HCT116 (cell line): ENCODE results near the gene HAPLN3. TPM values are rescaled to one million over a fixed set of nuclear protein-coding genes. Genes with fewer than 3 reads are reported as not detected.

Source experiments
- ATAC-seq: fragments of 200-7000 bp; cut with Tn5 transposase; 2 replicates; pipeline ENCODE4 v1.9.1; 2020; ENCODE audit warnings: mild to moderate bottlenecking, moderate library complexity
- BruUV-seq: library from RNA; stranded (reverse); fragments of 400-500 nt; replicated peaks from 2 replicates; lab custom pipeline; 2021; lab: Mats Ljungman, UMichigan
- CTCF ChIA-PET: fragments of 300-600 bp; sonication (Branson Sonifier 250); formaldehyde crosslinking; loops from one replicate; lab custom pipeline; 2021; ENCODE audit warnings: antibody characterized with exemption; lab: Charles Lee
- POLR2A ChIA-PET: fragments of 300-600, 350-600 bp; sonication (Branson Sonifier 250); formaldehyde crosslinking; loops from one replicate; lab custom pipeline; 2021; ENCODE audit warnings: antibody characterized with exemption; lab: Charles Lee
- RAD21 ChIA-PET, 2 experiments: fragments of 300-600 bp; sonication (Branson Sonifier 250); formaldehyde crosslinking; loops; one replicate each; lab custom pipeline; 2023; ENCODE audit warnings: low total read pairs in 2 of 2; ENCODE audit not compliant: uncharacterized antibody in 2 of 2, unreplicated experiment in 2 of 2, low non-redundant PET in 1 of 2; lab: Charles Lee
- DNase-seq: peaks from one replicate; pipeline ENCODE4 v3.0.0-alpha.2; 2010; ENCODE audit warnings: low read depth, low spot score
- H2AFZ ChIP-seq: fragments of 200-600 bp; shearing (Covaris generic), sonication (generic); 2 replicates; pipeline ENCODE4 v1.6.1; 2017; ENCODE audit warnings: low read depth, mixed run types, mixed read lengths, antibody characterized with exemption, low read length; ENCODE audit not compliant: poor library complexity, severe bottlenecking
- H3K27ac ChIP-seq: 2 replicates; pipeline ENCODE4 v1.5.1; 2012; ENCODE audit warnings: low read depth, low read length
- H3K27me3 ChIP-seq: fragments of 200-600 bp; sonication (generic); 2 replicates; pipeline ENCODE4 v1.6.1; 2016; ENCODE audit warnings: mixed run types, low read length, mixed read lengths; ENCODE audit not compliant: insufficient read depth
- H3K36me3 ChIP-seq, 2 experiments: fragments of 200-500 bp in 1 of 2; fragments of 200-600 bp in 1 of 2; sonication (Bioruptor generic) in 1 of 2; sonication (generic) in 1 of 2; 2 replicates each; pipeline versions ENCODE4 v1.5.1 to v1.6.1; 2014 to 2016; ENCODE audit warnings: low read length in 2 of 2, inconsistent platforms in 1 of 2, mixed read lengths in 1 of 2, mixed run types in 1 of 2; ENCODE audit not compliant: insufficient read depth in 2 of 2, control insufficient read depth in 1 of 2
- H3K4me1 ChIP-seq, 2 experiments: fragments of 200-600 bp in 1 of 2; sonication (generic) in 1 of 2; 2 replicates each; pipeline versions ENCODE4 v1.5.1 to v1.6.1; 2012 to 2017; ENCODE audit warnings: low read length in 2 of 2, inconsistent platforms in 1 of 2, mild to moderate bottlenecking in 1 of 2, mixed read lengths in 1 of 2, mixed run types in 1 of 2, moderate library complexity in 1 of 2; ENCODE audit not compliant: insufficient read depth in 2 of 2, control insufficient read depth in 1 of 2
- H3K4me2 ChIP-seq: fragments of 200-600 bp; sonication (generic); 2 replicates; pipeline ENCODE4 v1.6.1; 2017; ENCODE audit warnings: mixed run types, low read length, mixed read lengths
- H3K4me3 ChIP-seq, 2 experiments: fragments of 200-600 bp in 1 of 2; sonication (generic) in 1 of 2; replicated peaks in 1 of 2; 2 replicates each; pipeline ENCODE4 v1.5.1; 2011 to 2016; ENCODE audit warnings: low read length in 2 of 2, control low read depth in 1 of 2, low read depth in 1 of 2, mild to moderate bottlenecking in 1 of 2, mixed read lengths in 1 of 2, mixed run types in 1 of 2
- H3K79me2 ChIP-seq: fragments of 200-600 bp; sonication (generic); 2 replicates; pipeline ENCODE4 v1.6.1; 2017; ENCODE audit warnings: mild to moderate bottlenecking, mixed run types, low read length, moderate library complexity, mixed read lengths; ENCODE audit not compliant: insufficient read depth
- H3K9ac ChIP-seq: fragments of 200-600 bp; sonication (generic); 2 replicates; pipeline ENCODE4 v1.6.1; 2016; ENCODE audit warnings: low read length, mixed read lengths
- H3K9me2 ChIP-seq: fragments of 200-600 bp; sonication (generic), shearing (Covaris generic); 2 replicates; pipeline ENCODE4 v1.6.1; 2017; ENCODE audit warnings: mixed run types, mild to moderate bottlenecking, moderate library complexity; ENCODE audit not compliant: insufficient read depth
- H3K9me3 ChIP-seq, 2 experiments: fragments of 200-500 bp in 1 of 2; fragments of 200-600 bp in 1 of 2; sonication (Bioruptor generic) in 1 of 2; sonication (generic) in 1 of 2; 2 replicates each; pipeline ENCODE4 v1.6.1; 2014 to 2017; ENCODE audit warnings: low read length in 2 of 2, mixed read lengths in 2 of 2, inconsistent platforms in 1 of 2, low read depth in 1 of 2, mild to moderate bottlenecking in 1 of 2, mixed run types in 1 of 2, moderate library complexity in 1 of 2; ENCODE audit not compliant: control insufficient read depth in 1 of 2, insufficient read depth in 1 of 2
- H4K20me1 ChIP-seq: fragments of 200-600 bp; sonication (generic), shearing (Covaris generic); 2 replicates; pipeline ENCODE4 v1.6.1; 2017; ENCODE audit warnings: mixed run types, mild to moderate bottlenecking, moderate library complexity; ENCODE audit not compliant: insufficient read depth
- CBX3 ChIP-seq: IDR thresholded peaks from 2 replicates; pipeline ENCODE4 v1.6.1; 2012; ENCODE audit warnings: low read depth
- CEBPB ChIP-seq: IDR thresholded peaks from 2 replicates; pipeline ENCODE4 v1.6.1; 2012; ENCODE audit warnings: low read depth
- ELF1 ChIP-seq: IDR thresholded peaks from 2 replicates; pipeline ENCODE4 v1.6.1; 2012; ENCODE audit warnings: low read depth, borderline replicate concordance
- EZH2 ChIP-seq: fragments of 200-600 bp; sonication (generic); IDR thresholded peaks from 2 replicates; pipeline ENCODE4 v1.6.1; 2017; ENCODE audit warnings: antibody characterized with exemption, mixed run types
- FOSL1 ChIP-seq: IDR thresholded peaks from 2 replicates; pipeline ENCODE4 v1.6.1; 2012; ENCODE audit warnings: low read depth
- POLR2A ChIP-seq: IDR thresholded peaks from 2 replicates; pipeline ENCODE4 v1.7.0; 2011; ENCODE audit warnings: borderline replicate concordance; ENCODE audit not compliant: insufficient read depth, insufficient read length; ENCODE audit errors: extremely low read depth
- POLR2AphosphoS5 ChIP-seq: IDR thresholded peaks from 2 replicates; pipeline ENCODE4 v1.6.1; 2011; ENCODE audit warnings: mild to moderate bottlenecking, low read depth, low read length, moderate library complexity
- RAD21 ChIP-seq: IDR thresholded peaks from 2 replicates; pipeline ENCODE4 v1.6.1; 2012; ENCODE audit warnings: low read depth, mild to moderate bottlenecking
- REST ChIP-seq: IDR thresholded peaks from 2 replicates; pipeline ENCODE4 v1.6.1; 2012; ENCODE audit warnings: low read depth
- SIN3A ChIP-seq: IDR thresholded peaks from 2 replicates; pipeline ENCODE4 v1.6.1; 2012; ENCODE audit warnings: low read depth
- TCF7L2 ChIP-seq: IDR thresholded peaks from 2 replicates; pipeline ENCODE4 v1.7.0; 2011; ENCODE audit warnings: borderline replicate concordance, inconsistent platforms; ENCODE audit not compliant: insufficient read depth, insufficient read length; ENCODE audit errors: extremely low read depth
- ZFX ChIP-seq: fragments of 450-650 bp; IDR thresholded peaks from 2 replicates; pipeline ENCODE4 v1.6.1; 2017
- ZNF274 ChIP-seq: fragments of 200-500 bp; sonication (Bioruptor generic); IDR thresholded peaks from 2 replicates; pipeline ENCODE4 v1.6.1; 2014; ENCODE audit warnings: mild to moderate bottlenecking, low read depth, low read length, inconsistent platforms
- intact Hi-C: fragments of 100-400 bp; cut with micrococcal nuclease; formaldehyde crosslinking; loops from 2 replicates; pipeline ENCODE4 v1.10.0; 2022
- total RNA-seq: library from RNA; stranded (reverse); gene quantifications from one replicate; pipeline ENCODE4 v1.2.1, GENCODE V29; 2021; ENCODE audit not compliant: unreplicated experiment
- TF ChIP-seq, protein P1 (sequence below), 3 experiments: fragments of 200-600 bp in 1 of 3; sonication (generic) in 1 of 3; IDR thresholded peaks in 2 of 3; conservative IDR thresholded peaks in 1 of 3; 2 replicates each; pipeline ENCODE4 v1.5.1; 2012 to 2017; ENCODE audit warnings: low read depth in 2 of 3, low read length in 2 of 3, antibody characterized with exemption in 1 of 3, borderline replicate concordance in 1 of 3, control low read depth in 1 of 3, mild to moderate bottlenecking in 1 of 3, mixed read lengths in 1 of 3, mixed run types in 1 of 3, moderate library complexity in 1 of 3; ENCODE audit not compliant: insufficient read depth in 1 of 3
- TF ChIP-seq, protein P2 (sequence below): IDR thresholded peaks from 2 replicates; pipeline ENCODE4 v1.6.1; 2012

HAPLN3 gene
- total RNA-seq, 1 experiment from 2014 or later: 10.9 TPM

- no peaks in the 10 kb centered on the region for H3K9me3 ChIP-seq
- peaks cover 13 to 35% of the 10 kb centered on the region in 2 experiments for H3K4me1 ChIP-seq
- H4K20me1 ChIP-seq: no peaks in the 10 kb centered on the region
- TF ChIP-seq REST (no peak), ELF1 (no peak), EZH2 (no peak), CBX3 (no peak), TCF7L2 (no peak), POLR2AphosphoS5 (no peak), ZNF274 (no peak), FOSL1 (no peak), RAD21 (no peak), CEBPB (no peak), ZFX (no peak), SIN3A (no peak), POLR2A (no peak)
- TF ChIP-seq, protein P1, sequence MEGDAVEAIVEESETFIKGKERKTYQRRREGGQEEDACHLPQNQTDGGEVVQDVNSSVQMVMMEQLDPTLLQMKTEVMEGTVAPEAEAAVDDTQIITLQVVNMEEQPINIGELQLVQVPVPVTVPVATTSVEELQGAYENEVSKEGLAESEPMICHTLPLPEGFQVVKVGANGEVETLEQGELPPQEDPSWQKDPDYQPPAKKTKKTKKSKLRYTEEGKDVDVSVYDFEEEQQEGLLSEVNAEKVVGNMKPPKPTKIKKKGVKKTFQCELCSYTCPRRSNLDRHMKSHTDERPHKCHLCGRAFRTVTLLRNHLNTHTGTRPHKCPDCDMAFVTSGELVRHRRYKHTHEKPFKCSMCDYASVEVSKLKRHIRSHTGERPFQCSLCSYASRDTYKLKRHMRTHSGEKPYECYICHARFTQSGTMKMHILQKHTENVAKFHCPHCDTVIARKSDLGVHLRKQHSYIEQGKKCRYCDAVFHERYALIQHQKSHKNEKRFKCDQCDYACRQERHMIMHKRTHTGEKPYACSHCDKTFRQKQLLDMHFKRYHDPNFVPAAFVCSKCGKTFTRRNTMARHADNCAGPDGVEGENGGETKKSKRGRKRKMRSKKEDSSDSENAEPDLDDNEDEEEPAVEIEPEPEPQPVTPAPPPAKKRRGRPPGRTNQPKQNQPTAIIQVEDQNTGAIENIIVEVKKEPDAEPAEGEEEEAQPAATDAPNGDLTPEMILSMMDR (IDR thresholded peaks at IDR 0.05 in 2 of 3, conservative IDR thresholded peaks at IDR 0.05 in 1 of 3; ENCODE audit: borderline replicate concordance in 1 of 3, insufficient read depth in 1 of 3, low read depth in 2 of 3, low read length in 2 of 3): no peak
- TF ChIP-seq, protein P2, sequence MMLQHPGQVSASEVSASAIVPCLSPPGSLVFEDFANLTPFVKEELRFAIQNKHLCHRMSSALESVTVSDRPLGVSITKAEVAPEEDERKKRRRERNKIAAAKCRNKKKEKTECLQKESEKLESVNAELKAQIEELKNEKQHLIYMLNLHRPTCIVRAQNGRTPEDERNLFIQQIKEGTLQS: no peak
- RAD21 ChIA-PET: no interaction called here
- no peaks in the 10 kb centered on the region for H3K79me2 ChIP-seq
- POLR2A ChIA-PET: interaction anchor here (1.0 kb wide), 1 partner anchor 276 kb away, joined by 3 read pairs; no protein-coding TSS in a partner anchor
- H3K27ac ChIP-seq: no peak overlapping the region
- no peaks in the 10 kb centered on the region for H3K9me2 ChIP-seq
- ATAC-seq (no peak), DNase-seq (no peak)
- no peak overlapping the region for H3K4me3 ChIP-seq
- BruUV-seq: no TSS peak
- no peak overlapping the region for H3K9ac ChIP-seq
- H3K4me2 ChIP-seq: no peak overlapping the region
- no peaks in the 10 kb centered on the region for H3K27me3 ChIP-seq
- H3K36me3 ChIP-seq: 0 out of 4 replicates have a peak, but pooled peaks cover 0 to 2% of the 10 kb centered on the region in 2 experiments
- CTCF ChIA-PET: no interaction called here
- intact Hi-C loops: no loop called here
- no peak overlapping the region for H2AFZ ChIP-seq
Observed at GRCh38 chr15:88902221-88902835, 7.0 kb upstream of the HAPLN3 start.
